OCI-LY1 (cell line): Measurements from ENCODE around the gene H1-8.

Experiments used
- H2AFZ ChIP-seq: fragments of 200-600 bp; sonication (generic), shearing (Covaris generic); 2 replicates; pipeline ENCODE4 v1.6.0; 2014; ENCODE audit warnings: antibody characterized with exemption, mild to moderate bottlenecking, low read length
- H3F3A ChIP-seq: fragments of 200-600 bp; sonication (generic), shearing (Covaris generic); 2 replicates; pipeline ENCODE4 v1.6.0; 2014; ENCODE audit warnings: mild to moderate bottlenecking, antibody characterized with exemption, low read length, moderate library complexity; ENCODE audit not compliant: insufficient read depth
- H3K27ac ChIP-seq: fragments of 200-600 bp; sonication (generic); 2 replicates; pipeline ENCODE4 v1.5.1; 2014; ENCODE audit warnings: low read length, mixed run types, mild to moderate bottlenecking, low read depth; ENCODE audit not compliant: poor library complexity, severe bottlenecking
- H3K27me3 ChIP-seq: fragments of 200-600 bp; sonication (generic); 2 replicates; pipeline ENCODE4 v1.6.0; 2014; ENCODE audit warnings: antibody characterized with exemption, mild to moderate bottlenecking, low read length, moderate library complexity; ENCODE audit not compliant: insufficient read depth
- H3K36me3 ChIP-seq: fragments of 200-600 bp; sonication (generic); 2 replicates; pipeline ENCODE4 v1.6.1; 2014; ENCODE audit warnings: mild to moderate bottlenecking, antibody characterized with exemption, low read length, moderate library complexity, mixed read lengths; ENCODE audit not compliant: insufficient read depth
- H3K4me1 ChIP-seq: fragments of 200-600 bp; sonication (generic); 2 replicates; pipeline ENCODE4 v1.5.1; 2014; ENCODE audit warnings: mild to moderate bottlenecking, low read length, moderate library complexity; ENCODE audit not compliant: insufficient read depth, severe bottlenecking
- H3K4me2 ChIP-seq: fragments of 200-600 bp; sonication (generic), shearing (Covaris generic); 2 replicates; pipeline ENCODE4 v1.6.1; 2014; ENCODE audit warnings: low read length
- H3K4me3 ChIP-seq: fragments of 200-600 bp; sonication (generic); 2 replicates; pipeline ENCODE4 v1.5.1; 2014; ENCODE audit warnings: low read length, low read depth, mild to moderate bottlenecking, mixed read lengths; ENCODE audit not compliant: poor library complexity, severe bottlenecking
- H3K79me2 ChIP-seq: fragments of 200-600 bp; shearing (Covaris generic); 2 replicates; pipeline ENCODE4 v1.6.1; 2016; ENCODE audit warnings: mixed run types, low read length, mixed read lengths; ENCODE audit not compliant: insufficient read depth
- H3K9ac ChIP-seq: fragments of 200-600 bp; sonication (generic), shearing (Covaris generic); 2 replicates; pipeline ENCODE4 v1.6.1; 2014; ENCODE audit warnings: mild to moderate bottlenecking, low read length, mixed read lengths
- H3K9me2 ChIP-seq: fragments of 200-600 bp; sonication (generic), shearing (Covaris generic); 2 replicates; pipeline ENCODE4 v1.6.1; 2014; ENCODE audit warnings: low read depth, mild to moderate bottlenecking, low read length, mixed read lengths
- H3K9me3 ChIP-seq: fragments of 200-600 bp; shearing (Covaris generic); 2 replicates; pipeline ENCODE4 v1.6.1; 2014; ENCODE audit warnings: low read length, mixed read lengths
- H4K20me1 ChIP-seq: fragments of 200-600 bp; sonication (generic), shearing (Covaris generic); 2 replicates; pipeline ENCODE4 v1.6.0; 2016; ENCODE audit warnings: mild to moderate bottlenecking, low read length; ENCODE audit not compliant: insufficient read depth
- CTCF ChIP-seq: fragments of 200-600 bp; sonication (generic), shearing (Covaris generic); IDR thresholded peaks from 2 replicates; pipeline ENCODE4 v1.5.1; 2017; ENCODE audit warnings: mild to moderate bottlenecking, antibody characterized with exemption, low read length, moderate library complexity, mixed read lengths
- EZH2 ChIP-seq: fragments of 200-600 bp; sonication (generic), shearing (Covaris generic); IDR thresholded peaks from 2 replicates; pipeline ENCODE4 v1.8.0; 2017; ENCODE audit warnings: borderline replicate concordance, mixed run types, mild to moderate bottlenecking, antibody characterized with exemption, low read length, moderate library complexity, mixed read lengths

Gene H1-8

GRCh38 chr3:129587566-129588210 is 44.7 kb downstream of the H1-8 start:
- Histone ChIP-seq H3K4me2 (no peak overlapping the region), H4K20me1 (no peaks in the 10 kb centered on the region), H3K27me3 (peaks cover 9% of the 10 kb centered on the region; the same call in 1 of the 2 replicates), H3K4me3 (no peak overlapping the region), H3F3A (no peaks in the 10 kb centered on the region), H3K9me3 (no peaks in the 10 kb centered on the region), H2AFZ (no peak overlapping the region), H3K9me2 (no peaks in the 10 kb centered on the region), H3K4me1 (peaks cover 6% of the 10 kb centered on the region), H3K36me3 (no peaks in the 10 kb centered on the region), H3K9ac (no peak overlapping the region), H3K27ac (no peak overlapping the region), H3K79me2 (no peaks in the 10 kb centered on the region)
- TF ChIP-seq CTCF (no peak), EZH2 (no peak)

- Histone ChIP-seq H3K4me3 (no peak overlapping the region), H4K20me1 (no peaks in the 10 kb centered on the region), H2AFZ (no peak overlapping the region), H3K9me2 (no peaks in the 10 kb centered on the region), H3K4me1 (peaks cover 22% of the 10 kb centered on the region), H3K36me3 (no peaks in the 10 kb centered on the region), H3F3A (no peaks in the 10 kb centered on the region), H3K9ac (no peak overlapping the region), H3K27me3 (peaks cover 9% of the 10 kb centered on the region; the same call in 1 of the 2 replicates), H3K79me2 (no peaks in the 10 kb centered on the region), H3K9me3 (no peaks in the 10 kb centered on the region), H3K4me2 (no peak overlapping the region), H3K27ac (no peak overlapping the region)
- no peak for TF ChIP-seq CTCF
- no peak for TF ChIP-seq EZH2
Measured at GRCh38 chr3:129590215-129590614, 47.2 kb downstream of the H1-8 start.

DNA sequence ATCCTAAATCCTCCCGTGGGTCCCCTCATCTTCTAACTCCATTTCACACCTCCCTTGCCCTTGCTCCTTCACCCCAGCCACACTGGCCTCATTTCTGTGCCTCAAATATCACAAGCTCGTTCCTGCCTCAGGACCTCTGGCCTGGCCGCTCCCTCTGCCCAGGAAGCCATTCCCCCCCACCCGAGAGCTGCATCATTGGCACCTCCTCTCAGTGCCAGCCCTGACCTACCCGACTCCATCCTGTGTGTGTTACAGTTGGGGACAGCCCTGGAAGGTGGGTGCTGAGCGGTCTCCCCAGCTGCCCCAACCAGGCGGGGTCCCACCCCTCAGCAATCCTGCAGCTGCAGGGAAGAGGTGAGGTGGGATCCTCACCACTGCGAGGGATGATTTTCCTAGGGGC is 49.0 kb downstream of the H1-8 start:
- Histone ChIP-seq H3K4me2 (no peak overlapping the region), H3K27ac (no peak overlapping the region), H3K79me2 (no peaks in the 10 kb centered on the region)

More for the DNA sequence above, 49.0 kb downstream of the H1-8 start:
- H3K9me2 ChIP-seq, result no peaks in the 10 kb centered on the region
- no peaks in the 10 kb centered on the region for H3F3A ChIP-seq
- H3K27me3 ChIP-seq, result peaks cover 12% of the 10 kb centered on the region; the same call in 1 of the 2 replicates
- no peak for TF ChIP-seq EZH2
- no peak for TF ChIP-seq CTCF
- H3K9me3 ChIP-seq, result no peaks in the 10 kb centered on the region
- peaks cover 22% of the 10 kb centered on the region for H3K4me1 ChIP-seq
- no peaks in the 10 kb centered on the region for H3K36me3 ChIP-seq
- H3K9ac ChIP-seq, result no peak overlapping the region
- no peaks in the 10 kb centered on the region for H4K20me1 ChIP-seq
- H3K4me3 ChIP-seq, result no peak overlapping the region
- no peak overlapping the region for H2AFZ ChIP-seq
